ENCODE measurements around the gene PTPRM.
"Not testable (repeated sequence)": the region's sequence is repeated elsewhere in the genome, so short reads cannot be mapped to it uniquely, and the experiment has no call there.

Gene PTPRM

GRCh38 chr18:8413189-8413588, 846.1 kb downstream of the PTPRM start:
- no peak for DNase-seq

DNA sequence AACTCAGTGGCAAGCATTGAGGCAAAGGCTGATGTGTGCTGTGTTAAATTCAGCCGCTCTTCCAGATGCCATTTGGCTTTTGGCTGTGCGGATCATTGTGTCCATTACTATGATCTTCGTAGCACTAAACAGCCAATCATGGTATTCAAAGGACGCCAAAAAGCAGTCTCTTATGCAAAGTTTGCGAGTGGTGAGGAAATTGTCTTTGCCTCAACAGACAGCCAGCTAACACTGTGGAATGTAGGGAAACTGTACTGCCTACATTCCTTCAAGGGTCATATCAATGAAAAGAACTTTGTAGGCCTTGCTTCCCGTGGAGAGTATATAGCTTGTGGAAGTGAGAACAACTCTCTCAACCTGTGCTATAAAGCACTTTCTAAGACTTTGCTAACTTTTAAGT, 846.6 kb downstream of the PTPRM start:
- no peak for DNase-seq

- no peak for DNase-seq
These were observed 849.3 kb downstream of the PTPRM start for GRCh38 chr18:8416212-8417019.

DNA sequence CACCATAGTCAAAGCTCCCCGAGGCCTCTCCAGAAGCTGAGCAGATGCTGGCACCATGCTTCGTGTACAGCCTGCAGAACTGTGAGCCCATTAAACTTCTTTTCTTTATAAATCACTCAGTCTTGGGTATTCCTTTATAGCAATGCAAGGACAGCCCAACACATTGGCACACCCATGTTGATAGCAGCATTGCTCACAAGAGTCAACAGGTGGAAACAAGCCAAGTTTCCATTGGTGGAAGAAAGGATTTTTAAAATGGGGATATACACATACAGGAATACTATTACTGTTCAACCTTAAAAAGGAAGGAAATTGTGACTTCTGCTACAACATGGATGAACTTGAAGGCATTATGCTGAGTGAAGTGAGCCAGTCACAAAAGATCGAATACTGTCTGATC, 855.3 kb downstream of the PTPRM start:
- no peak for DNase-seq

DNA sequence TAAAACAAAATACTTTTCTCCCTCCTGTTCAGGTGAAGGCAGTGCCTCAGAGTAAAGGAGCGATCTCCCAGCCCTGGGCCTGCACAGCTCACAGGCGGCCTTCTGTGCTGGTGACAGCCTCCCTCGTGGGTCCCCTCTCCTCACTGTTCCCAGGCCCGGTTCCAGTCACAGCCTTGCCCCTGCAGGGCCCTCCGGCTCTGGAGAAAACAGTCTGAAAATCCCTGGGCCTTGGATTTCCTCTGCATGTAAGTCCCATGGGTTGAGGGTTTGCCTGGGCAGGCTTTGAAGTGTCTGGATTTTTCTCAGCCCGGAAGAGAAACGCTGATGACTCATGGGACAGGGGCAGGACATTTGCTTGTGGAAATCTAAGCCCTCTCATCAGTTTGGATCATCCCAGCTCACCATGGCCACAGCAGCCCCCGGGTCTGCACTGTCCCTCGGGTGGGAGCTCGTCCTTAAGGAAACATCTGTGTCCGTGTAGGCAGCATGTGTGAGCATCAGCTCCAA, 856.0 kb downstream of the PTPRM start:
- DNase-seq: no peak

DNA sequence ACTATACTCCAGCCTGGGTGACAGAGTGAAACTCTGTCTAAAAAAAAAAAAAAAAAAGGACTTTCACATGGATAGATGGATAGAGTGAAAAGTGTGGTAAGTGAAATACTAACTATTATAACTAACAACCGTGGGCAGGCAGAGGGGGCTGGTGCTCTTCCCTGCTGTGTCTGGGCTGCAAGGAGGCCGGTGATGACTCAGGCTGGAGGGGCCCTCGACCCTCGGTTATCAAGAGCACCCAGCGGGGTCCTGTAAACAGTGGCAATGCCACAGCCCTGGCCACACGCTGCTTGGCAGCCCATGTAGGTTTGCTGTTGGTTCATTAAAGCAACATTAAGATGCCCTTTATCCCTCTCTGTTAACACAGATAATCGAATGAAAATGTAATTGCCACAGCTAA, 857.4 kb downstream of the PTPRM start:
- no peak for DNase-seq

DNA sequence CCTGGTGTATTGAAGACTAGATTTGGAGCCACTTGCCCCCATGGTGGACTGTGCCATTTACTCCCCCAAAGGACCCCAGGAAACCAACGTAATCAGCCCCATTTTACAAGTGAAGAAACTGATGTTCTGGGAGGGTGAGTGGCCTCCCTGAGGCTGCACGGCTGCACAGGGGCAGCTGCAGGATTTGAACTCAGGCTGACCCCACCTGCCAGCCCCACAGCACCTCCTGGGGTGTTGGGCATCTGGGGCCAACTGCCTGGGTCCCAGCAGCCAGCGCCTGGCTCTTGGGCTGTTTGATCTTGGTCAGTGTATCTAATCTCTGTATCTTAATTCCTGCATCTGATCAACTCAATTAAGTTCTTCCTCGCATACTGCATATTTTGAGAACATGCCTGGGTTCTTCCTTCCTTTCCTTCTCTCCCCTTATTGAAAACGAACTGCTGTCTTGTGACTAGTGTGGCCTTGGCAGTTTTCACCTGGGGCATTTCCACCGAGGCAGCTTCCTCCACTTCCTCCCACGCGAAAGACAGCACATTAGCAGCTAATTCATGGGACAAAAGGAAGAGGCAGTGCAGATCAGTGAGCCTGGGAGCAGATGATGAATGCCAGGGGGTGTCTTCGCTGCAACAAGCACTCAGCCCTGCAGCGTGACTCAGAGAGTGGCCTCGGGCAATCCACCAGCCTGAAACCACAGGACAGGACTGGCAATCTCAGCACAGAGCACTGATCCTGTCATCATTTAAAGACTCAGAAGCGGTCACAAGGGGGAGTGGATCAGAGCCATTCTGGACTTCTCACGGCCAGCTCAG, 858.0 kb downstream of the PTPRM start:
- no peak for DNase-seq

DNA sequence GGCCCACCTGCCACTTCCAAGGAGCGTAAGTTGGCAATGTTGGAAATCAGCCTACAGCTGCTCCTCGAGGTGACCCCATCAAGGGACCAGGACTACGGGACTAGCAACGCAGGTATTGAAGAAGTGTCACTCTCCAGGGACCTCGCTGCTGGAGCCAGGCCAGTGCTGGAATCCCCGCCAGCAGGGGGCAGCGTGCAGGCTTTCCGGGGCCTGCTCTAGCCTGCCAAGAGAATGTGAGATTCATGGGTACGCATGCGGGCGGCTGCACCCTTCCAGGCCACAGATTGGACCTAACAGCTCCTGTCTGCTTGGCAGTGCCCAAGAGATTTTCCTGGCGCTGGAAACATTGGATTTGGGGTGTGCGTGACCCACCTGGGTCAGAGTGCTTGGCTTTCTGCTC, 859.3 kb downstream of the PTPRM start:
- DNase-seq: peak; percentile 30

DNA sequence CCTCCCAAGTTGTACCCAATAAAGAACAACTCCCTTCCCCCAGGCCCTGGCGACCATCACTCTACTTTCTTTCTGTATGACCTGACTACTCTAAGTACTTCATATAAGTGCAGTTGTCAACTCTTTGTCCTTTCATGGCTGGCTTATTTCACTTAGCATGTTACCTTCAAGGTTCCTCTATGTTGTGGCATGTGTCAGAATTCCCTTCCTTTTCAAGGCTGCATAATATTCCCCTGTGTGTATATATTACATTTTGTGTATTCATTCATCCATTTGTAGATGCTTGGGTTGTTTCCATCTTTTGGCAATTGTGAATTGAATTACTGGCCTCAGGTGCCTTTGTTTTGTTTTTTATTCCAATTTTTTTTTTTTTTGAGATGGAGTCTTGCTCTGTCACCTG, 860.2 kb downstream of the PTPRM start:
- no peak for DNase-seq

DNA sequence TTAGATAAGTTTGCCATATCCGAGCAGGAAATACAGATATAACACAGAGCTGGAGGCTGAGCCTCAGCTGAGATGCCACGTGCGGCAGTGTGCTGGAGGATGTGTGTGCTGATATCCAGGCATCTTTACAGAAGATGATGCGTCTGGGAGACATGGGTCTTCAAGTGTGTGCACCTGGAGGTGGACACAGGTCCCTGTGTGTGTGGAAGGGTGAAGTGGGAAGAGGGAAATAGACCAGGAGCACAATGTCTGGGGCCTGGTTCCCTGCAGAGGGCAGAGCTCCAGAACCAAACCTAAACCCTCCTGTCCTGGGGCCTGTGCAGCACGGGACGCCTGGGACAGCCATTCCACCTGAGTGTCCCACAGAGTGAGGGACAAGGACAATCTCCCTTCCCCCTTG, 861.8 kb downstream of the PTPRM start:
- no peak for DNase-seq

DNA sequence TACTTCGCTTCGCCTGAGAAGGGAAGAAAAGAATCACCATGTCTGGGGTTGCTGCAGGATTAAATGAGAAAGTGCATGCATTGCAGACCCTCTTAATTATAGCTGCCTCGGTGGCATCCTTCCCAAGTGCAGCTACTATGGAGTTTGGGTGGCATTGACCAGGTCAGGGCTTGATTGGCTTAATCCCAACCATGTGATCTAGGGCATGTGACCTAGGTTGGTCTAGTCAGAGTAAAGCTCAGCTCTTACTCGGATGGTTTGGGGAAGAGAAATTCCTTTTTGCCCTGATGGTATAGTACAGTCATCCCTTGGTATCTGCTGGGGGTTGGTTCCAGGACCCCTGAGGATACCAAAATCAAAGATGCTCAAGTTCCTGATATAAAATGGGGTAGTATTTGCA, 863.9 kb downstream of the PTPRM start:
- DNase-seq: no peak

DNA sequence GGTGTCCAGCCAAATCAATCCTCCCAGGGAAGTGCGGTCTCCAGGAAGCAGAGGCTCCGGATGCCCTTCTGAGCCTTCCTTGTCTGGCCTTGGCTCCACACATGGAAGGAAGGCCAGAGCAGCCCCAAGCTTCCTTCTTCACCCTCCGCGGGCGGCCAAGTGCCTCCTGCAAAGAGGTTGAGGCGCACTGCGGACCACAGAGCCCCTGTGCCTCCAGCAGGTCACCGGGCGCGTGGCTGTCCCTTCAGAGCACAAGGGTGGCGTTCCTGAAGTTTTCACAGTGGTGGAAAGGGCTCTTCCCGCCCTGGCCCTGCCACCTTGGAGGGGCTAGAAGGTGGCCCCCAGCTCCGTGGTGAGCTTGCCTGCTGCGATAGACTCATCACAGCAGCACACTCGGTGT, 866.2 kb downstream of the PTPRM start:
- DNase-seq: no peak

GRCh38 chr18:8433771-8434170, 866.7 kb downstream of the PTPRM start:
- DNase-seq: no peak

- DNase-seq: no peak
These were observed 868.3 kb downstream of the PTPRM start for GRCh38 chr18:8435376-8435775.

GRCh38 chr18:8439055-8439454, 871.9 kb downstream of the PTPRM start:
- no peak for DNase-seq

DNA sequence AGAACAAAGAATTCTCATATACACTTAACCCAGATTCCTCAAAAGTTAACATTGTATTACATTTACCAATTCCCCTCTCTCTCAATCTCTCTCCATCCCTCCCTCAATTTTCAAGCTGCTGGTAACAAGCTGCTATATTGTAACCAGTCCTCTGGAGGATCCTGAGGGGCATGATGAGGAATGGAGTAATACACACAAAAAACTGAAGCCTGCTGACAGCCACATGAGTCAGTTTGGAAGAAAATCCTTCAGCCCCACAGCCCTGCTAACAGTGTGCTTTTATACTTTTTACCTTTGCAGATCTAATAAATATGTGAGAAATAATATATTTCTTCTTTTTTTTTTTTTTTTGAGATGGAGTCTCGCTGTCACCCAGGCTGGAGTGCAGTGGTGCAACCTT, 876.4 kb downstream of the PTPRM start:
- no peak for DNase-seq

GRCh38 chr18:8446936-8447335, 879.8 kb downstream of the PTPRM start:
- DNase-seq: not testable (repeated sequence)

- no peak for DNase-seq
These were observed 881.0 kb downstream of the PTPRM start for GRCh38 chr18:8448130-8448529.

DNA sequence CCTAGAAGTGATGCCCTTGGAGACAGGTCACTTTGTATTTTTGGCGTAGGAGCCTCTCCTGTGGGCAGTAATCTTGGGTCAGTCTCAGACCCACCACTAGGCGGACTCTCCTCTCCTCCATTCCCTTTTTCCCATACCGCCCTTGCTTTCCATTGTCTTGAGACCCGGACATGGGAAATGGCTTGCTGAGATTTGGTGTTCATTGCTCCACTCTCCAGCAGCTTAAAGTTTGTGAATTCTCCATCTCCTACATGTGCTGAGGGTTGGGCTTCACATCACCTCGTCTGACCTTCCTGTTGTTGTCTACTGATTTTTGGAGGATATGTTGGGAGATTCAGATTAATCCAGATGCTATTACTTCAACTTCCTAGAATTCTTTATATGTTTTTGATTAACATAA, 882.9 kb downstream of the PTPRM start:
- DNase-seq: no peak

- DNase-seq: no peak
These were observed 884.0 kb downstream of the PTPRM start for GRCh38 chr18:8450898-8451665.

DNA sequence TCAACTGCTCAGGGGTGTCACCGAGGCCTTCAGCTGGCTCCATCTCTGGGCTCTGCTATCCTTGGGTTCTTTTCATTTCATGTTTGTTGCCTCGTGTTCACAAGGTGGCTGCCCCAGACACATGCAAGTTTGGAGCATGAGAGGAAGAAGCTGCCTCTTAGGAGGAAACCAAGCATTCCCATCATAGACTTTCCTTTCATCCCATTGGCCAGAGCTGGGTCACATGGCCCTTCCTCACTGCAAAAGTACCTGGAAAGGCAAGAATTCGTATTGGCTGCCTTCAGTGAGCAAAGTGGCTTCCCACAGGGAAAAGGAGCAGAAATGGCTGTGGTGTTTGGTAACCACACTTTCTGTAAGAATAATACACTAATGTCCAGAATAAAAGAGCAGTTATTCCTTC, 886.4 kb downstream of the PTPRM start:
- DNase-seq: no peak

DNA sequence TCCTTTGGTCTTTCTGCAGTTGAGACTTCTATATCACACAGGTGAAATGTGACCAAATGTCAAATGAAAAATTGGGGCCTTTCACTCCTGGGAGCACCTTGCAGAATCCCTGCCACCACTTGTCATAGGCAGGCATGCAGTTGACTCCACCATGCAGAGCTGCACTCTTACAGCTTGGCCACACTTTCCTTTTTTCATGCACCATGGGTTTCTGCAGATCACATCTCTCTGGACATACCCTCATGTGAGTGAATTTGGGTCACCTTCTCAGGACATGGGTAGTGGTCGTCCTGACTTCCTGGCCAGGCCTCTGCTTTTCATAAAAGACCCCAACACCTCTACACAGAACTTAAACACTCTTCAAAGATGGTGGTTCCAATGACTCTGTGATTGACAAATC, 887.0 kb downstream of the PTPRM start:
- no peak for DNase-seq

Data from activated CD4-positive, alpha-beta T cell treated with anti-CD3 and anti-CD28 coated beads, Interleukin-2, Interleukin-6, amounts not matched to agents 100 ng/mL and 50 ng/mL, durations not matched to agents 16 hours and 8 hours (primary cell).